ENCODE data around the gene PFKM. TPM values are rescaled to one million over a fixed set of nuclear protein-coding genes. Genes with fewer than 3 reads are reported as not detected.
A peak's percentile ranks its signal among the peaks of the same experiment; 100 is the strongest.

The PFKM gene
- total RNA-seq, 1 experiment from 2014 or later: 92.4 TPM

GRCh38 chr12:48176417-48176751 lies 57.2 kb downstream of the PFKM start:
- peak overlapping the region; percentile 62 for H3K27ac ChIP-seq (ENCODE audit: insufficient read length, low read depth, low read length)
- H3T11ph ChIP-seq (ENCODE audit: low read length): no peak overlapping the region
- H2BK15ac ChIP-seq (ENCODE audit: low read depth, low read length): no peak overlapping the region
- H2BK5ac ChIP-seq (ENCODE audit: insufficient read length, low read length): no peak overlapping the region
- H3K9me3 ChIP-seq (ENCODE audit: control insufficient read depth, low read depth, low read length): no peaks in the 10 kb centered on the region
- H3K9ac ChIP-seq (ENCODE audit: extremely low read depth, insufficient read length, low read length): no peak overlapping the region
- Mint-ChIP-seq H3K4me3 (peak overlapping the region in 1 of 2 experiments; percentile 33; a peak in 2 of 5 replicates), H3K27me3 (ENCODE audit: low read depth) (peaks cover 44% of the 10 kb centered on the region), H3K36me3 (ENCODE audit: insufficient read depth in 1 of 3, low read depth in 3 of 3) (no peaks in the 10 kb centered on the region), H3K27ac (peak overlapping the region in 1 of 3 experiments; percentile 91; a peak in 1 of 7 replicates), H3K9me3 (no peaks in the 10 kb centered on the region), H3K4me1 (peaks cover 24 to 29% of the 10 kb centered on the region in 2 experiments)
- H3K4me2 ChIP-seq (ENCODE audit: insufficient read depth, insufficient read length, low read length): peak overlapping the region; percentile 67
- H3K4ac ChIP-seq (ENCODE audit: low read depth, low read length): no peak overlapping the region
- H3K79me1 ChIP-seq (ENCODE audit: insufficient read depth, low read depth, low read length, poor library complexity, severe bottlenecking): no peaks in the 10 kb centered on the region
- peaks cover 7% of the 10 kb centered on the region for H3K4me1 ChIP-seq (ENCODE audit: insufficient read depth, low read length)
- no peak overlapping the region for H2AK5ac ChIP-seq (ENCODE audit: insufficient read length, low read length)
- H3K14ac ChIP-seq (ENCODE audit: insufficient read depth, low read length): no peak overlapping the region
- H2BK120ac ChIP-seq (ENCODE audit: low read depth, low read length, poor library complexity, severe bottlenecking): no peak overlapping the region
- TF ChIP-seq CTCF (conservative IDR thresholded peaks at IDR 0.05): no peak
- no peak overlapping the region for H2BK20ac ChIP-seq (ENCODE audit: low read depth, low read length, poor library complexity, severe bottlenecking)
- H4K8ac ChIP-seq (replicated peaks; ENCODE audit: insufficient read length, low read depth, low read length): no peak overlapping the region
- no peak overlapping the region for H2BK12ac ChIP-seq (ENCODE audit: insufficient read length, low read depth, low read length)
- DNase-seq: no peak
- H3K18ac ChIP-seq (ENCODE audit: insufficient read length, low read depth, low read length): no peak overlapping the region
- no peaks in the 10 kb centered on the region for H3K79me2 ChIP-seq (ENCODE audit: insufficient read depth, low read length)
- H2AFZ ChIP-seq (ENCODE audit: low read length): no peak overlapping the region
- no peak overlapping the region for H4K5ac ChIP-seq (ENCODE audit: insufficient read length, low read depth, low read length)
- H3K56ac ChIP-seq (ENCODE audit: insufficient read length, low read depth, low read length): no peak overlapping the region
- no peak overlapping the region for H3K23ac ChIP-seq (ENCODE audit: insufficient read length, low read depth, low read length)
- H4K91ac ChIP-seq (ENCODE audit: insufficient read length, low read depth, low read length): no peak overlapping the region
- no peaks in the 10 kb centered on the region for H4K20me1 ChIP-seq (ENCODE audit: control insufficient read depth, insufficient read depth, insufficient read length)
- H3K23me2 ChIP-seq (ENCODE audit: insufficient read length, low read depth, low read length, poor library complexity, severe bottlenecking): no peaks in the 10 kb centered on the region
- no peaks in the 10 kb centered on the region; the same call in 1 of the 2 replicates for H3K27me3 ChIP-seq (ENCODE audit: insufficient read depth, low read length)
